WTC11 (cell line): ENCODE measurements around the gene PRSS38. TPM values are rescaled to one million over a fixed set of nuclear protein-coding genes. Genes with fewer than 3 reads are reported as not detected.

Experiments
- ATAC-seq: fragments of 200-7000 bp; cut with Tn5 transposase; 2 replicates; pipeline ENCODE4 v1.10.0; 2021; ENCODE audit warnings: mild to moderate bottlenecking, moderate library complexity
- CTCF ChIA-PET: fragments of 300-600 bp; sonication (Branson Sonifier 250); formaldehyde crosslinking; loops from one replicate; lab custom pipeline; 2021; ENCODE audit warnings: antibody characterized with exemption; lab: Charles Lee
- POLR2A ChIA-PET: fragments of 350-600 bp; sonication (Branson Sonifier 250); formaldehyde crosslinking; loops from one replicate; lab custom pipeline; 2021; ENCODE audit warnings: antibody characterized with exemption; lab: Charles Lee
- DNase-seq: peaks from one replicate; pipeline ENCODE4 v3.0.0; 2021; ENCODE audit warnings: low spot score
- H3K27ac Mint-ChIP-seq: 2 replicates; pipeline ENCODE4 v1.8.0; 2021; ENCODE audit warnings: mixed read lengths
- H3K27me3 Mint-ChIP-seq: 2 replicates; pipeline ENCODE4 v1.8.0; 2021; ENCODE audit warnings: low read depth, mild to moderate bottlenecking, moderate library complexity, mixed read lengths
- H3K36me3 Mint-ChIP-seq: 2 replicates; pipeline ENCODE4 v1.8.0; 2021; ENCODE audit warnings: mixed read lengths
- H3K4me1 Mint-ChIP-seq: 2 replicates; pipeline ENCODE4 v1.8.0; 2022; ENCODE audit warnings: mixed read lengths
- H3K4me3 Mint-ChIP-seq: 2 replicates; pipeline ENCODE4 v1.8.0; 2021; ENCODE audit warnings: mild to moderate bottlenecking, moderate library complexity, mixed read lengths
- H3K9me3 Mint-ChIP-seq: 2 replicates; pipeline ENCODE4 v1.8.0; 2021; ENCODE audit warnings: mixed read lengths
- EMX1 ChIP-seq: fragments of 250-450 bp; sonication (Bioruptor Pico); IDR thresholded peaks from 2 replicates; pipeline ENCODE4 v1.8.0; 2021; ENCODE audit warnings: mild to moderate bottlenecking
- ETV6 ChIP-seq: sonication (generic); formaldehyde crosslinking; IDR thresholded peaks from 2 replicates; pipeline ENCODE4 v1.8.1; 2022; ENCODE audit warnings: mild to moderate bottlenecking, missing genetic modification reagents
- GTF2I ChIP-seq: fragments of 250-450 bp; sonication (Bioruptor Pico); conservative IDR thresholded peaks from 2 replicates; pipeline ENCODE4 v1.4.0; 2021; ENCODE audit warnings: mild to moderate bottlenecking
- HMGA2 ChIP-seq: fragments of 250-450 bp; sonication (Bioruptor Pico); IDR thresholded peaks from 2 replicates; pipeline ENCODE4 v1.4.0; 2021; ENCODE audit warnings: mild to moderate bottlenecking, moderate library complexity
- JAZF1 ChIP-seq: fragments of 250-450 bp; sonication (Bioruptor Pico); IDR thresholded peaks from 2 replicates; pipeline ENCODE4 v1.9.0; 2021; ENCODE audit warnings: moderate library complexity, mild to moderate bottlenecking, inconsistent platforms
- KAT7 ChIP-seq: sonication (generic); formaldehyde crosslinking; IDR thresholded peaks from 2 replicates; pipeline ENCODE4 v1.8.1; 2023; ENCODE audit warnings: missing genetic modification reagents, mild to moderate bottlenecking, borderline replicate concordance
- NR2C2 ChIP-seq: sonication (generic); formaldehyde crosslinking; IDR thresholded peaks from 2 replicates; pipeline ENCODE4 v1.8.0; 2022; ENCODE audit warnings: mild to moderate bottlenecking, missing genetic modification reagents
- OVOL2 ChIP-seq: fragments of 250-450 bp; sonication (Bioruptor Pico); IDR thresholded peaks from 2 replicates; pipeline ENCODE4 v1.9.0; 2021; ENCODE audit warnings: mild to moderate bottlenecking, borderline replicate concordance
- RORB ChIP-seq: fragments of 250-450 bp; sonication (Bioruptor Pico); IDR thresholded peaks from 2 replicates; pipeline ENCODE4 v1.9.0; 2021; ENCODE audit warnings: mild to moderate bottlenecking
- SOX15 ChIP-seq: fragments of 250-450 bp; sonication (Bioruptor Pico); IDR thresholded peaks from 2 replicates; pipeline ENCODE4 v1.9.0; 2021; ENCODE audit warnings: mild to moderate bottlenecking
- TCF7 ChIP-seq: sonication (generic); formaldehyde crosslinking; IDR thresholded peaks from 2 replicates; pipeline ENCODE4 v1.8.0; 2022; ENCODE audit warnings: mild to moderate bottlenecking, low read depth, missing genetic modification reagents, moderate library complexity
- TEAD1 ChIP-seq: sonication (generic); formaldehyde crosslinking; IDR thresholded peaks from 2 replicates; pipeline ENCODE4 v1.8.0; 2022; ENCODE audit warnings: mild to moderate bottlenecking, missing genetic modification reagents
- TEAD4 ChIP-seq: sonication (generic); formaldehyde crosslinking; IDR thresholded peaks from 2 replicates; pipeline ENCODE4 v1.8.0; 2022; ENCODE audit warnings: mild to moderate bottlenecking, missing genetic modification reagents
- TP53 ChIP-seq: sonication (generic); formaldehyde crosslinking; IDR thresholded peaks from 2 replicates; pipeline ENCODE4 v1.8.1; 2023; ENCODE audit warnings: mild to moderate bottlenecking, missing genetic modification reagents
- ZNF263 ChIP-seq: sonication (generic); formaldehyde crosslinking; IDR thresholded peaks from 2 replicates; pipeline ENCODE4 v1.8.1; 2022; ENCODE audit warnings: low read depth, mild to moderate bottlenecking, moderate library complexity, missing genetic modification reagents
- ZNF396 ChIP-seq: fragments of 250-450 bp; sonication (Bioruptor Pico); IDR thresholded peaks from 2 replicates; pipeline ENCODE4 v1.8.0; 2021; ENCODE audit warnings: mild to moderate bottlenecking, moderate library complexity, borderline replicate concordance
- ZNF416 ChIP-seq: fragments of 250-450 bp; sonication (Bioruptor Pico); IDR thresholded peaks from 2 replicates; pipeline ENCODE4 v1.9.0; 2021; ENCODE audit warnings: mild to moderate bottlenecking, inconsistent platforms
- total RNA-seq: library from RNA; stranded (reverse); gene quantifications from 3 replicates; pipeline ENCODE4 v1.2.3, GENCODE V29; 2021
- TF ChIP-seq, protein P1 (sequence below): sonication (generic); formaldehyde crosslinking; IDR thresholded peaks from 2 replicates; pipeline ENCODE4 v1.8.0; 2022; ENCODE audit warnings: mild to moderate bottlenecking, missing genetic modification reagents
- TF ChIP-seq, protein P2 (sequence below): sonication (generic); formaldehyde crosslinking; IDR thresholded peaks from 2 replicates; pipeline ENCODE4 v1.8.0; 2023; ENCODE audit warnings: mild to moderate bottlenecking, missing genetic modification reagents
- TF ChIP-seq, protein P3 (sequence below): fragments of 250-450 bp; sonication (Bioruptor Pico); IDR thresholded peaks from 2 replicates; pipeline ENCODE4 v1.9.0; 2021; ENCODE audit warnings: mild to moderate bottlenecking
- TF ChIP-seq, protein P4 (sequence below): sonication (generic); formaldehyde crosslinking; IDR thresholded peaks from 2 replicates; pipeline ENCODE4 v1.8.1; 2022; ENCODE audit warnings: low read depth, mild to moderate bottlenecking, moderate library complexity, missing genetic modification reagents, borderline replicate concordance

PRSS38 gene
- total RNA-seq, 1 experiment from 2014 or later = not detected

GRCh38 chr1:227793948-227794816 is 21.3 kb upstream of the PRSS38 start:
- Mint-ChIP-seq H3K9me3 (no peaks in the 10 kb centered on the region), H3K4me3 (no peak overlapping the region), H3K36me3 (no peaks in the 10 kb centered on the region), H3K27me3 (peaks cover 15% of the 10 kb centered on the region), H3K27ac (peak overlapping the region; percentile 63; the same call in 1 of the 2 replicates), H3K4me1 (peaks cover 19% of the 10 kb centered on the region)
- TF ChIP-seq EMX1 (CRISPR knock-in tag) (no peak), TEAD1 (peak; percentile 87; the same call in 1 of the 2 replicates), ZNF263 (CRISPR knock-in tag) (peak; percentile 61; the same call in 1 of the 2 replicates), TEAD4 (CRISPR knock-in tag) (peak; percentile 92), ZNF416 (CRISPR knock-in tag) (no peak)
- TF ChIP-seq, protein P1, sequence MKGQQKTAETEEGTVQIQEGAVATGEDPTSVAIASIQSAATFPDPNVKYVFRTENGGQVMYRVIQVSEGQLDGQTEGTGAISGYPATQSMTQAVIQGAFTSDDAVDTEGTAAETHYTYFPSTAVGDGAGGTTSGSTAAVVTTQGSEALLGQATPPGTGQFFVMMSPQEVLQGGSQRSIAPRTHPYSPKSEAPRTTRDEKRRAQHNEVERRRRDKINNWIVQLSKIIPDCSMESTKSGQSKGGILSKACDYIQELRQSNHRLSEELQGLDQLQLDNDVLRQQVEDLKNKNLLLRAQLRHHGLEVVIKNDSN = no peak
- CTCF ChIA-PET = interaction anchor here (0.6 to 3.8 kb wide), 10 partner anchors 32 to 205 kb away, joined by 3 to 31 read pairs (median 4); partner anchors contain the start of gene WNT9A
- POLR2A ChIA-PET = interaction anchor here (1.3 kb wide), 1 partner anchor 154 kb away, joined by 3 read pairs; the partner anchor contains the start of gene WNT9A
- DNase-seq (peak; percentile 73), ATAC-seq (peak; percentile 86)

GRCh38 chr1:227794817-227795192 is 20.7 kb upstream of the PRSS38 start:
- CTCF ChIA-PET = interaction anchor here (1.4 to 3.8 kb wide), 3 partner anchors 93 to 159 kb away, joined by 3 to 31 read pairs (median 25); partner anchors contain the start of gene WNT9A
- DNase-seq (no peak), ATAC-seq (no peak)
- POLR2A ChIA-PET = no interaction called here
- TF ChIP-seq, protein P2, sequence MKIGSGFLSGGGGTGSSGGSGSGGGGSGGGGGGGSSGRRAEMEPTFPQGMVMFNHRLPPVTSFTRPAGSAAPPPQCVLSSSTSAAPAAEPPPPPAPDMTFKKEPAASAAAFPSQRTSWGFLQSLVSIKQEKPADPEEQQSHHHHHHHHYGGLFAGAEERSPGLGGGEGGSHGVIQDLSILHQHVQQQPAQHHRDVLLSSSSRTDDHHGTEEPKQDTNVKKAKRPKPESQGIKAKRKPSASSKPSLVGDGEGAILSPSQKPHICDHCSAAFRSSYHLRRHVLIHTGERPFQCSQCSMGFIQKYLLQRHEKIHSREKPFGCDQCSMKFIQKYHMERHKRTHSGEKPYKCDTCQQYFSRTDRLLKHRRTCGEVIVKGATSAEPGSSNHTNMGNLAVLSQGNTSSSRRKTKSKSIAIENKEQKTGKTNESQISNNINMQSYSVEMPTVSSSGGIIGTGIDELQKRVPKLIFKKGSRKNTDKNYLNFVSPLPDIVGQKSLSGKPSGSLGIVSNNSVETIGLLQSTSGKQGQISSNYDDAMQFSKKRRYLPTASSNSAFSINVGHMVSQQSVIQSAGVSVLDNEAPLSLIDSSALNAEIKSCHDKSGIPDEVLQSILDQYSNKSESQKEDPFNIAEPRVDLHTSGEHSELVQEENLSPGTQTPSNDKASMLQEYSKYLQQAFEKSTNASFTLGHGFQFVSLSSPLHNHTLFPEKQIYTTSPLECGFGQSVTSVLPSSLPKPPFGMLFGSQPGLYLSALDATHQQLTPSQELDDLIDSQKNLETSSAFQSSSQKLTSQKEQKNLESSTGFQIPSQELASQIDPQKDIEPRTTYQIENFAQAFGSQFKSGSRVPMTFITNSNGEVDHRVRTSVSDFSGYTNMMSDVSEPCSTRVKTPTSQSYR (CRISPR knock-in tag) = no peak
- TF ChIP-seq, protein P3, sequence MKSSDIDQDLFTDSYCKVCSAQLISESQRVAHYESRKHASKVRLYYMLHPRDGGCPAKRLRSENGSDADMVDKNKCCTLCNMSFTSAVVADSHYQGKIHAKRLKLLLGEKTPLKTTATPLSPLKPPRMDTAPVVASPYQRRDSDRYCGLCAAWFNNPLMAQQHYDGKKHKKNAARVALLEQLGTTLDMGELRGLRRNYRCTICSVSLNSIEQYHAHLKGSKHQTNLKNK (CRISPR knock-in tag) = no peak
- no peak for TF ChIP-seq OVOL2 (CRISPR knock-in tag)
- TF ChIP-seq, protein P4, sequence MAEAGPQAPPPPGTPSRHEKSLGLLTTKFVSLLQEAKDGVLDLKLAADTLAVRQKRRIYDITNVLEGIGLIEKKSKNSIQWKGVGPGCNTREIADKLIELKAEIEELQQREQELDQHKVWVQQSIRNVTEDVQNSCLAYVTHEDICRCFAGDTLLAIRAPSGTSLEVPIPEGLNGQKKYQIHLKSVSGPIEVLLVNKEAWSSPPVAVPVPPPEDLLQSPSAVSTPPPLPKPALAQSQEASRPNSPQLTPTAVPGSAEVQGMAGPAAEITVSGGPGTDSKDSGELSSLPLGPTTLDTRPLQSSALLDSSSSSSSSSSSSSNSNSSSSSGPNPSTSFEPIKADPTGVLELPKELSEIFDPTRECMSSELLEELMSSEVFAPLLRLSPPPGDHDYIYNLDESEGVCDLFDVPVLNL (CRISPR knock-in tag) = no peak
- TF ChIP-seq RORB = no peak
- no peak for TF ChIP-seq TCF7 (CRISPR knock-in tag)
- TF ChIP-seq KAT7 (CRISPR knock-in tag) = no peak
- TF ChIP-seq ZNF396 = no peak
- TF ChIP-seq JAZF1 (CRISPR knock-in tag) = no peak
- no peak for TF ChIP-seq GTF2I (CRISPR knock-in tag)
- TF ChIP-seq ETV6 = no peak
- TF ChIP-seq HMGA2 (CRISPR knock-in tag) = no peak
- no peak for TF ChIP-seq SOX15 (CRISPR knock-in tag)
- no peak for TF ChIP-seq TP53 (CRISPR knock-in tag)
- no peak for TF ChIP-seq NR2C2 (CRISPR knock-in tag)
- no peak overlapping the region for H3K4me3 Mint-ChIP-seq
- peaks cover 13% of the 10 kb centered on the region for H3K27me3 Mint-ChIP-seq
- no peaks in the 10 kb centered on the region for H3K36me3 Mint-ChIP-seq
- H3K9me3 Mint-ChIP-seq = no peaks in the 10 kb centered on the region
- no peak overlapping the region for H3K27ac Mint-ChIP-seq
- H3K4me1 Mint-ChIP-seq = peaks cover 15% of the 10 kb centered on the region
